HG03066 (cell line): Measurements from ENCODE around the gene MAP1S.

Experiments
- ATAC-seq: cut with Tn5 transposase; IDR thresholded peaks from one replicate; pipeline ENCODE4 v1.9.1; 2021; ENCODE audit warnings: low read depth; ENCODE audit not compliant: unreplicated experiment

Gene MAP1S, protein sequence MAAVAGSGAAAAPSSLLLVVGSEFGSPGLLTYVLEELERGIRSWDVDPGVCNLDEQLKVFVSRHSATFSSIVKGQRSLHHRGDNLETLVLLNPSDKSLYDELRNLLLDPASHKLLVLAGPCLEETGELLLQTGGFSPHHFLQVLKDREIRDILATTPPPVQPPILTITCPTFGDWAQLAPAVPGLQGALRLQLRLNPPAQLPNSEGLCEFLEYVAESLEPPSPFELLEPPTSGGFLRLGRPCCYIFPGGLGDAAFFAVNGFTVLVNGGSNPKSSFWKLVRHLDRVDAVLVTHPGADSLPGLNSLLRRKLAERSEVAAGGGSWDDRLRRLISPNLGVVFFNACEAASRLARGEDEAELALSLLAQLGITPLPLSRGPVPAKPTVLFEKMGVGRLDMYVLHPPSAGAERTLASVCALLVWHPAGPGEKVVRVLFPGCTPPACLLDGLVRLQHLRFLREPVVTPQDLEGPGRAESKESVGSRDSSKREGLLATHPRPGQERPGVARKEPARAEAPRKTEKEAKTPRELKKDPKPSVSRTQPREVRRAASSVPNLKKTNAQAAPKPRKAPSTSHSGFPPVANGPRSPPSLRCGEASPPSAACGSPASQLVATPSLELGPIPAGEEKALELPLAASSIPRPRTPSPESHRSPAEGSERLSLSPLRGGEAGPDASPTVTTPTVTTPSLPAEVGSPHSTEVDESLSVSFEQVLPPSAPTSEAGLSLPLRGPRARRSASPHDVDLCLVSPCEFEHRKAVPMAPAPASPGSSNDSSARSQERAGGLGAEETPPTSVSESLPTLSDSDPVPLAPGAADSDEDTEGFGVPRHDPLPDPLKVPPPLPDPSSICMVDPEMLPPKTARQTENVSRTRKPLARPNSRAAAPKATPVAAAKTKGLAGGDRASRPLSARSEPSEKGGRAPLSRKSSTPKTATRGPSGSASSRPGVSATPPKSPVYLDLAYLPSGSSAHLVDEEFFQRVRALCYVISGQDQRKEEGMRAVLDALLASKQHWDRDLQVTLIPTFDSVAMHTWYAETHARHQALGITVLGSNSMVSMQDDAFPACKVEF

DNA sequence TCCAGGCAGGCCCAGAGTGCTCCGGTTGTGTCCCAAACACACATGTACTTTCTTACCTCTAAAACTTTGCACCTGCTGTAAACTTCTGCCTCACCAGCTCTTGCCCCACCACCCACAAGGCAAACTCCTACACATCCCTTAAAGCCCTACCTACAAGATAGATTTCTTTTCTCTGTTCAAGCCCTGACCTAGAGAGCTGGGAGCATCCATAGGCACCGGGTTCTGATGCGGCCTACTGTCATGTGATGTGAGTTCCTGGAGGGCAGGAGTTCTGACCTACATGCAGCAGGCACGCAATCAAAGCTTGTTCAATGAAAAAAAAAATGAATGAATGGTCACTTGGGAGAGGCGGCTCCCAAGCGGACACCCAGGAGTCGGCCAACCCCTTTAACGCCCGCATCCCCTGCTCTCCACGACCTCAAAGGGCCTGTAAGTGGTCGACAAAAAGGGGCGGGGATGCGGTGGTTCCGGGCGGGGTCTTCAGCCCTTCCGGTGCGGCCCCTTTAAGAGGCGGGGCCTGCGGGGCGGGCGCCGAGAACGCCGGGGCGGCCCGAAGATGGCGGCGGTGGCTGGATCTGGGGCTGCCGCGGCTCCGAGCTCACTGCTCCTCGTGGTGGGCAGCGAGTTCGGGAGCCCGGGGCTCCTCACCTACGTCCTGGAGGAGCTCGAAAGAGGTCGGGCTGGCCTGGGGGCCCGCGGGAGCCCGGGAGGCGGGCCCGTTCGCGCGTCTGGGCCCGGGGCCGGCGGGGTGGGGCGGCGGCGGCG is at the start of gene MAP1S:
Gene MAP1S, plus strand, starts transcription at position 534 of the 765 bp plus-strand sequence. Its CDS starts 23 bp downstream, at position 557.
- ATAC-seq, result no peak

DNA sequence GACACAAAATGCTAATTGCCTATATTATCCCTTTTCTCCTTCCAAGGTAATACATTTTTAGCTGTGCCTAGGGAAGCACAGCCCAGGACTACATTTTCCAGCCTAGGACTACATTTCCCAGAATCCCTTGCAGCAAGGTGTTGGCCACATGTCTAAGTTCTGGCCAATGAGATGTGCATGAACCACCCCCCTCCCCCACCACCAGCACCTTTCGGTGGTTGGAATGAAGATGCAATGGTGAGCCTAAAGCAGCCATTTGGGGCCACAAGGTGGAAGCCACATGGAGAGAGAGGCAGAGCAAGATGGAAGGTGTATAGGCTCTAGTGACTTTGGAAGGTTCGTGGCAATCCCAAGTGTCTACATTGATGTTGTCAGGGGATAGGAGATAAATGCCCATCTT is 47.4 kb upstream of the MAP1S start:
- no peak for ATAC-seq

DNA sequence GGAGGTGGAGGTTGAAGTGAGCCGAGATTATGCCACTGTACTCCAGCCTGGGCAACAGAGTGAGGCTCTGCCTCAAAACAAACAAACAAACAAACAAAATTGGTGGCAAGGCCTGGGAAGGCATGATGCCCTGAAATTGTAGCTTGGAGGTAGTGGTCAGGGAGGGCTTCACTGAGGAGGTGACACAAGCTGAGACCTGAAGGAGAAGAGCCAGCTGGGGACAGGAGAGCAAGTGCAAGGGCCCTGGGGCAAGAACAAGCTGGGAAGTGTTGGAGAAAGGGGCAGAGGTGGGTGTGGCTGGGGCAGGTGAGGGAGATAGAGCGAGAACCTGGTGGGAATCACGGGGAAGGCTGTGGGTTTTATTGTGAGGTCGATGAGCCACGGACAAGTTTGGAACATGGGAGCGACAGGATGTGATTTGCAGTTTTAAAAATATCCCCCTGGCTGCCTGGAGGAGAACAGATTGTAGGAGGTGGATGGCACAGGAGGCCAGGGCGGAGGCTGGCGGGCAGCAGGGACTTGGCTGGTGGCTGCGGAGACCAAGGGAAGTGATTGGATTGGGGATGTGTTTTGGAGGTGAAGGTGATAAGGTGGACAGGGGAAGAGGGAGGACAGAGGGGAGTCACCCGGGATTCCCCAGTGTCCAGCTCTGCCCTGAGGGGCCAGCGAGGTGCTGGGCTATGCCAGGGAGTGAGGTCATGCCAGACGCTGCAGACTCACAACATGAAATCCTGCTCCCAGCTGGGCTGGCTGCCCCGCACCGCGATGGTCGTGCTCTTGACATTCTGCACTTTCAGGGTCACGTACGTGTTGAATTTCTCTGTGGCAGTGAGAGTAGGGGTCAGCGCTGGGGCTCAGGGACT is 45.1 kb upstream of the MAP1S start:
- ATAC-seq, result no peak

DNA sequence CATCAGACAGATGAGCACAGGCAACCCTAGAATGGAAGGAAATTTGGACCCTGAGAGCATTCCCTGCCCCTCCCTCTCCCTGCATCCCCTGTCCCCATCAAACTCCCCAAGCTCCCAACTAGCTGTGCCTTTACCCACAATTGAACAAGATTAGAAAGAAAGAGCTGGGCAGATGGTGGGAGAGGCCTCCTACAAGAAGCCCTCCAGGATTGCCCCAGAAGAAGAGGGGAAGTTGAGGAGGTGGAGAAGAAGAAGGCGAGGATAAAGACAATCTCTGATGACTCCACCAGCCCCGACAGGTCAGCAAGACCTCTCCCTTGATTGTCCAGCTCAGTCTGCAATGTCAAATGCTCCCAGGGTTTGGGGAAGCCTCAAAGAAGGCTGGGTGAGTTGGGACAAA is 43.0 kb upstream of the MAP1S start:
- no peak for ATAC-seq

DNA sequence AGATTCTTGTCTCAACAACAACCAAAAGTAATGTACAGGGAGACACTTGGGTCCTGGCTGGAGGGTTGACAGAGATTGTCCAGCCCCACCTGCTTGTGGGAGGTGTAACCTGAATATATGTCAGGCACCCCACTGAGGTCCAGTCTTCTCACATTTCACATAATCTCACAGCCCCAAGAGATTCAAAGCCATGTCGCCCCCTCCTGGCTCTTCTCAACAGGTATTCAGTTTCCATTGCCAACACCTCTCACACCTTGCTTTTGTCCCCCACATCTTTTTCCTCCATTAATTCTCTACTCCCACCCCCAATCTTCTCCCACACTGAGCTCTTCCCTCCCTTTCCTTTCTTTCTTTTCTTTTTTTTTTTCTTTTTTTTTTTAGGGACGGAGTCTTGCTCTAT is 42.3 kb upstream of the MAP1S start:
- ATAC-seq, result no peak

DNA sequence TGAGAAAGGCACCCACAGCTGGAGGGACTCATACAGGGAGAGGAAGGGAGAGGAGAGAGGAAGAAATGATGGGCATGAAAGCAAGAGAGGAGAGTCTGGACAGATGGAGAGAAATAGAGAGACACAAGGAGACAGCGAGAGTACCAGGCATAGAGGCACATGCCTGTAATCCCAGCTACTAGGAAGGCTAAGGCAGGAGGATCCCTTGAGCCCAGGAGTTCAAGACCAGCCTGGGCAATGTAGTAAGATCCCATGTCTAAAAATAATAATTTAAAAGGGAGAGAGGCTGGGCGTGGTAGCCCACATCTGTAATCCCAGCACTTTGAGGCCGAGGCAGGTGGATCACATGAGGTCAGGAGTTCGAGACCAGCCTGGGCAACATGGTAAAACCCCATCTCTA is 40.4 kb upstream of the MAP1S start:
- ATAC-seq, result no peak

DNA sequence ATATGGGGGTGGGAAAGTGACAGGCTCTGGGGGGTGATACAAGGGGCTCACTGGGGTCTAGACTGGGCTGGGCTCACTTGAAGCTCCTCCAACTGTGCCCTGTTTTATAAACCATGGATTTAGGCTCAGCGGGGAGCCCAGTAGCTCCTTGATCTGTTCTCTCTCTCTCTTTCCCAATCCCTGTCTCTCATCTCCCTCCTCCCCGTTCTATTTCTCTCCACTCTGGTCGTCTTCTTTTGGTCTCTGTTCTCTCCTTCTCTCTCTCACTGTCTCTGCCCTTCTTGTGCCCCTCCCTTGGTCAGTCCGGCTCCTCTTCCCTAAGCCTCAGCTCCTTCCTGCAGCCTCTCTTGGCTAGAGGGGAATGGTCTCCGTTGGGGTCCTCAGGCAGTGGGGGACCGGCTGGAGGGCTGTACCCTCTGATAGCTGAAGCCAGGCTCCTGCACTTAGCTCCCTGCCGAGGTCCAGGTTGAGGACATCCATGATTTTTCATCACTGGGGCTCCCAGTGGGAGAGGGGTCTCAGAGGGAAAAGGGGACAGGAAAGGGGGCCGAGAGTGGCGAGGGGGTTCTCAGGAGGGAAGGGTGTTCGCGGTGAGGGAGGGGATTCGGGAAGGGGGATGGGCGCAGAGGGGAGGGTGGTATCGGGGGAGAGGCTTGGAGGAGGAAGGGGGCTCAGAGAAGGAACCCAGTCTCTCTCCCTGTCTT is 39.6 kb upstream of the MAP1S start:
- no peak for ATAC-seq

DNA sequence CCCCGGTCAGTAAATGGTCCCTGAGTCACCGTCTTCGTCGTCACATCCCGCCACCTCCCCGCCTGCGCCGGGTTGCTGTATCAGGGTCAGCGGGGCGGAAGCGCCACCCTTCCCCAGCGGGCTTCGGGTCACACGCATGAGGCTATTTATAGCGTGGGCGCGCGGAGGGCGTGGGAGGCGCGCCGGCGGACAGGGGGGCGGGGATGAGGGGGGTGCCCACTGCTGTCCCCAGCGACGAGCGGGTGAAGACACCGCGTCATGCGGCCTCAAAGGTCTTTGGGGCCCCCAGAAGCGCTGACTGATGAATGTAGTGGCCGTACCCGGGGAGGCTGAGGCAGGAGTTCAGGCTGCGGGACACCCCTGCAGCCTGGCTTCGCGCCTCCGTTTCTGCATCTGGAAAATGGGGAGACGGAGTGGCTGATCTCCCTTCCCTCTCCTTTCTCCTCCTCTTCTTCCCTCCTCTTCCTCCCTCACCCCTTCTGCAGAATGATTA is 39.0 kb upstream of the MAP1S start:
- ATAC-seq, result no peak

DNA sequence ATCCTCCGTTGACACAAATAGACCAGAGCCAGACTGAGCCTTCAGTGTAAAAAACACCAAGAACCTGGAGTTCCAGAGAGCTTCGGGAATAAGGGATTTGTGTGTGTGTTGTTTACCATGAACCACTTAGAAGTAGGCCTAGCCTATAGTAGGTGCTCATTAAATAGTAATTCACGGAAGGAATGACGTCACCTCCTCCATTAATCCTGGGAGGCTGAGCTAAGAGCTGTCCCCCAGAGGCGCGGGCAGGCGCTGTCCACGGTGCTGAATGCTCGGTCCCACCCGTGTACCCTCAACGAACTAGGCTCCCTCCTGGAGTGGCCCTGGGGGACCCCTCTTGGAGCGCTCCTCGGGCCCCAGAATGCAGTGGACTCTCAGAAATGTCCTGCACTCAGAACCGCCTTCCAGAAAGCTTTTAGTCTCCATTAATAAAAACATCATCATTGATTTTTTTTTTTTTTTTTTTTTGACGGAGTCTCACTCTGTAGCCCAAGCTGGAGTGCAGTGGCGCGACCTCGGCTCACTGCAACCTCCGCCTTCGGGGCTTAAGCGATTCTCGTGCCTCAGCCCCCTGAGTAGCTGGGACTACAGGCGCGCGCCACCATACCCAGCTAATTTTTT is 37.7 kb upstream of the MAP1S start:
- ATAC-seq, result no peak

DNA sequence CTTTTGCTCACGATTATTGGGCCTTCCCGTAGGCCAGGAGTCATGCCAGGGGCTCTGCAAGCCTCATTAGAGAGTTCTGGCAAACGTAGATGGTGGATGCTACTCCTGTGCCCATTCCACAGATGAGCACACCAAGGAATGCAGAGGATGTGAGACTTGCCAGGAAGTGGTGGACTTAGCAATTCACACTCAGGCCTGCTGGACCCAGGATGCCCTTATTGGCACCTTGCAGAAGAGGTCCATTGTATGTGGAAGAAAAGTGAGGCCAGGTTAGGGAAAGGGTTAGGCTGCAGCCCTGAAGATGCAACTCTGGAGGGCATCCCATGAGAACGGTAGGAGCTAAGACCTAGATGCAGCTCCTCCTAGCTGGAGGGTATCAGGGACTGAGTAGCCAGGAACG is 37.0 kb upstream of the MAP1S start:
- ATAC-seq, result no peak

DNA sequence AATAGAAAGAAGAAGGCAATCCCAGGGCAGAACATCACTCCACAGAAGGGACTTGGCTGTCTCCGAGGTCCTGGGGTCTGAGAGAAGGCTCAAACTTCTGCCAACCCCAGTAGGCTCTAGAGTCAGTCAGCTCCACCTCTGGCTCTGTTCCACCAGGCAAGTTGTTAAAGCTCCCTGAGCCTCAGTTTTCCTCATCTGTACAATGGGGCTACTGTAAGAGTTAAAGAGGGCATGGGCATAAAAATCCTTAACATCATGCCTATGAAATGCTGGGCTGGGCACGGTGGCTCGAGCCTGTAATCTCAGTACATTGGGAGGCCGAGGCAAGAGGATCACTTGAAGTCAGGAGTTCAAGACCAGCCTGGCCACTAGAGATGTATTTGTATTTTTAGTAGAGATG is 36.2 kb upstream of the MAP1S start:
- no peak for ATAC-seq

DNA sequence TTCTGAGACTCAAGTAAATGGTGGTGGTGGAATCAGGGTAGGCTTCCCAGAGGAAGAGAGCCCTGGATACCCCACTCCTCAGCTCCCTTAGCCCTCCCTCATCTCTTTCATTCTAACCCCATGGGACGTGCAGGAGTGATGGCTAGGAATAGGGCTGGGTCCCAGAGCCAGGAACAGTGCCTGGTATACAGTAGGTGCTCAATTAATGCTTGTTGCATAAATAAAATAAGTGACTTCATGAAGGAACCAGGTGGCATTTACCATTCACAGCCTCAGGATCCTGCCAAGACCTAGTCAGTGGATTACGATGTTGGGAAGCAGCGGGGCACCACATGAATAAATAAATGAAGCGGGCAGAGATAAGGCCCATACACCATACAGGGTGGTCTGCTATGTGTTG is 35.0 kb upstream of the MAP1S start:
- no peak for ATAC-seq

DNA sequence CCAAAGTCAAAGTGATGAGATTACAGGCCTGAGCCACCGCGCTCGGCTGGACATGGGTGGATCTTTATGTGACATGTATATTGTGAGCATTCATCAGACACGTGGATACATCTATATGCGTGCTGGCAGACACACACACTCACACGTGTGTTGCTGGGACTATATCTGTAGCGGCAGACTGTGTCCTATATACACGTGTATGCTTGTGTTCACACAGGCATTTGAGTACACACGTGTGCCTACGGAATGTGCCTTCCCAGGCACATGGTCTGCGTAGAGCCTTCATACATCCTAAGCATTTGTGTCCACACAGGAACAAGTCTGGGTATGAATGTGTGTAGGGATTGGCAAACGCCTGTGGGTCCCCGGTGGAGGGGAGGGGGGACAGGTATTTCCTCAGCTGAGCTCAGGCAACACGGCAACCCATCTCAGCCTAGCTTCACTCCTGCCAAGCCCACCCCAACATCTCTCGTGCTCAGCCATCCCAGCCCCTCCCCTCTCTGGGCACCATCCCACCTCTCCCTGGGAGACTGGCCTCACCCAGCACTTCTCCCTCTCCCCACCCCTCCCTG is 33.7 kb upstream of the MAP1S start:
- ATAC-seq, result no peak

DNA sequence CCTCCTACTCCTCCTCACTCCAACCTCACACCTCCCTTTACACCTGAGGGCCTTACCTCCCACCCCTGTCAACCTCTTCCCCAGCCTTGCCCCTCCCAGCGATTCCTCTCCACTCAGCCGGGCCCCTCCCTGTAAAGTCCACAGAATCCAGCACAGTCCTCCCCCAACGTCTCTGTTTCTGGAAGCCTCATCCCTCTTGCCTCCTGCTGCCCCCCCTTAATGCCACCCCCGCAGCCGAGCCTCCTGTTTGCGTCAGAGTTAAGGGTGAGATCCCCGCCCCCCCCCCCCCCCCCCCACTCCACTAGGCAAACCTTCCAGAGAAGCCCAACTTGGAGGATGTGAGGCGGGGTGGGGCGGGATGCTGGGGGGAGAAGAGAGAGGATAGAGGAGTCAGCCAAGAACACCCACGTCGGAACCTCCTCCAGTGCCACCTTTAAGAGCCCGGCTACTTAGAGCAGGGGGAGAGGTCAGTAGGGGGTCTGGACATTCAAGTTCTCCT is 33.2 kb upstream of the MAP1S start:
- ATAC-seq, result no peak

DNA sequence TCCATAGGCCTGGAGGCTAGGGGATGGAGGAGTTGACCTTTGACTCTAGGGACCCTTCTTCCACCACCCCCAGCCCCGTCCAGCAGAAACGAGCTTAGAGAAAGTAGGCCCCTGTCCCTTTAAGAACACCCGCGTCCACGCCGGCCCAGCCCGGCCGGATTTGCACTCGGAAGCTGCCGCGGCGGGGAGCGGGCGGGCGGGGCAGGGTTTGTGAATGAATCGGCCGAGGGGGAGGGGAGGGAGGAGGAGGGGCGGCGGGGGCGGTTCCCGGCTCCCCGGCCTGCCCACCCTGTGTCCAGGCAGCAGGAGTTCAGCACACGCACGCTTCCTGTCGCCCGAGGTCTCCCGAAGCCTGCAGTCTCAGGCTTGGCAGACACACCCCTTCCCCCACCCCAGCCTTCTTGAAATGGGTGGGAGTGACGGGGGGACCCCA is 32.7 kb upstream of the MAP1S start:
- no peak for ATAC-seq

DNA sequence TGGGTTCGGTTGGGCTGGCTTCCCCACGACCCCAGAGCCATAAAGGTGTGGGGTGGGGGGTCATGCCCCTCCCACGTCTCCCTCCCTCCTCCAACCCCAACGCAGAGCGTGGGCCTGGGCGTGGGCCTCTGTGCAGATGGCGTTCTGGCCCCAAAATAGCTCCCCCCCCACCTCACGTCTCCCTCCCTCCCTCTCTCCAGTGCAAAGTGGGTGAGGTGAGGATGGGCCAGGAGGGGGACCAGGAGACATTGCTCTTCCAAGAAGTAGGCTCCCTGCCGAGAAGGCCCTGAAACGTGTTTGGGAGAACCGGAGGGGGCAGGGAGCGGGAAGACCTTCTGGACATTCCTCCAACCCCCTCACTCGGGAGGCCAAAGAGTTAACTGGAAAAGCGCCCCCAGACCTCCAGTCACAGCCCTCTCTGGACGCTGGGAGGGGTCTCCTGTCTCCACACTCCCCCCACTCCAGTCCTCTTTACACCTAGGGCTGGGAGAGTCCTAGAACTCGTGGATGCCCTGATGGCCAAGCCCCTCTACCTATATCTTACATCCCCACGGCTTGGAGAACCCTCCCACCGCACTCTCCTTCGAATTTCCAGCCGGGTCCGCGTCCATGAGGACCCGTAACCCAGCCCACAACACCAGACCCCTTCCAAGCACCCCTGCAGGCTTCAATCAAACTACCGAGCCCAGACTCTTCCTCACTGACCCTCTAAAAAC is 32.0 kb upstream of the MAP1S start:
- ATAC-seq, result no peak
